ENCODE results near the gene FNDC3B.
"Not testable (repeated sequence)": the region's sequence is repeated elsewhere in the genome, so short reads cannot be mapped to it uniquely, and the experiment has no call there.

Gene FNDC3B

GRCh38 chr3:172039436-172040077, at the start of gene FNDC3B:
Gene FNDC3B, plus strand, starts transcription at chr3:172039578. Its CDS starts 72,902 bp downstream, at chr3:172112480.
- FAIRE-seq: peak; percentile 83

GRCh38 chr3:171990239-171990638, 49.1 kb upstream of the FNDC3B start:
- not testable (repeated sequence) for FAIRE-seq

GRCh38 chr3:171991166-171991565, 48.2 kb upstream of the FNDC3B start:
- FAIRE-seq: no peak

GRCh38 chr3:171994646-171995428, 44.5 kb upstream of the FNDC3B start:
- FAIRE-seq: no peak

GRCh38 chr3:171995486-171995885, 43.9 kb upstream of the FNDC3B start:
- no peak for FAIRE-seq

- no peak for FAIRE-seq
Measured at GRCh38 chr3:171996178-171996817, 43.1 kb upstream of the FNDC3B start.

GRCh38 chr3:171998731-171999130, 40.6 kb upstream of the FNDC3B start:
- not testable (repeated sequence) for FAIRE-seq

- not testable (repeated sequence) for FAIRE-seq
Measured at GRCh38 chr3:172001616-172002015, 37.8 kb upstream of the FNDC3B start.

GRCh38 chr3:172002512-172003078, 36.8 kb upstream of the FNDC3B start:
- FAIRE-seq: peak; percentile 98

- FAIRE-seq: no peak
Measured at GRCh38 chr3:172003146-172003545, 36.2 kb upstream of the FNDC3B start.

- no peak for FAIRE-seq
Measured at GRCh38 chr3:172007065-172007370, 32.4 kb upstream of the FNDC3B start.

- FAIRE-seq: no peak
Measured at GRCh38 chr3:172009803-172010202, 29.6 kb upstream of the FNDC3B start.

GRCh38 chr3:172012775-172013174, 26.6 kb upstream of the FNDC3B start:
- no peak for FAIRE-seq

- FAIRE-seq: no peak
Measured at GRCh38 chr3:172014145-172014544, 25.2 kb upstream of the FNDC3B start.

GRCh38 chr3:172018364-172018763, 21.0 kb upstream of the FNDC3B start:
- FAIRE-seq: no peak

GRCh38 chr3:172020763-172021162, 18.6 kb upstream of the FNDC3B start:
- no peak for FAIRE-seq

- no peak for FAIRE-seq
Measured at GRCh38 chr3:172021164-172021563, 18.2 kb upstream of the FNDC3B start.

GRCh38 chr3:172021859-172022258, 17.5 kb upstream of the FNDC3B start:
- FAIRE-seq: no peak

- FAIRE-seq: no peak
Measured at GRCh38 chr3:172023915-172024314, 15.5 kb upstream of the FNDC3B start.

GRCh38 chr3:172024679-172025078, 14.7 kb upstream of the FNDC3B start:
- FAIRE-seq: no peak

GRCh38 chr3:172029425-172030098, 9.8 kb upstream of the FNDC3B start:
- no peak for FAIRE-seq

- FAIRE-seq: no peak
Measured at GRCh38 chr3:172030181-172030580, 9.2 kb upstream of the FNDC3B start.

- no peak for FAIRE-seq
Measured at GRCh38 chr3:172031996-172032395, 7.4 kb upstream of the FNDC3B start.

All from endometrium (tissue), 2 donors.